SK-N-DZ (cell line): Measurements from ENCODE around the gene ARHGEF11.

Experiments
- DNase-seq: peaks from one replicate; pipeline ENCODE4 v3.0.0-alpha.2; 2015; ENCODE audit warnings: low spot score

Gene ARHGEF11

GRCh38 chr1:157047062-157047410 lies 1.5 kb upstream of the ARHGEF11 start:
- DNase-seq, result no peak

DNA sequence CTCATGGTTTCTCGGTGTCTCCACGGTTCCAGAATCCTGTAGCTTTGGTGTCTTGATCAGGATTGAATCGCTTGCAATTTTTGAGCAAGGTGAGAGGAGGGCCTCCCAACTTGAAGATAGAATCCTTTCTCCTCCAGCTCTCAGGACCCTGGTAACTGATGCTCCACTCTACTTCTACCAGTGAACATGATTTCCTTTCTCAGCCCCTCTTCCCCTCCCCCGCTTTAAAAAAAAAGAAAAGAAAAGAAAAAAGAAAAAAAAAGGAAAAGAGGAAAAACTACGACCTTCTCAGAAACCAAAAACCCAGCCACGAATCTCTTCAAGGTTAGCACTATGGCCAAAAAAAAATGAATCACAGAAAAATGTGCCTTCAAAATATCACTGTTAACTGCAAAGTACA lies 1.2 kb downstream of the ARHGEF11 start:
- no peak for DNase-seq

DNA sequence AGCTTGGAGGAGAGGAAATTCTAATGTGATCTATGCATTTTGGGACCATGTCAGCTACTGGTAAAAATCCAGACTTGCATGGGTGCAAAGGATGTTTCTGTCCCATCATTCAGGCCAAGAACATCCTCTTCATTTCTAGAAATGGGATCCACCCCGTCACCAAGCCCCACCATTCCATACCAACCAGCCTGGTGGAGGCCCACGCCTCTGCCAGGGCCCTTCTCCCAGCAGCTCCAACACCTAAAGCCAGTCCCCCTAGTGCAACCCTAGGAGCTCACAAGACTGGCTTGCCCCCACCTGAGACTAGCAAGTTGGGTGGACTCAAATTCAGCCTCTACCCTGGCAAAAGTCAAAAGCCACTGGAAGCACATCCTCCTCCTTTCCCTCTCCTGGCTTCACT lies 1.9 kb downstream of the ARHGEF11 start:
- no peak for DNase-seq

GRCh38 chr1:157042846-157043245 lies 2.7 kb downstream of the ARHGEF11 start:
- no peak for DNase-seq

- no peak for DNase-seq
Observed at GRCh38 chr1:157040802-157041201, 4.7 kb downstream of the ARHGEF11 start.

- DNase-seq, result no peak
Observed at GRCh38 chr1:157035121-157035520, 10.4 kb downstream of the ARHGEF11 start.

GRCh38 chr1:157034137-157034800 lies 11.3 kb downstream of the ARHGEF11 start:
- DNase-seq, result no peak

DNA sequence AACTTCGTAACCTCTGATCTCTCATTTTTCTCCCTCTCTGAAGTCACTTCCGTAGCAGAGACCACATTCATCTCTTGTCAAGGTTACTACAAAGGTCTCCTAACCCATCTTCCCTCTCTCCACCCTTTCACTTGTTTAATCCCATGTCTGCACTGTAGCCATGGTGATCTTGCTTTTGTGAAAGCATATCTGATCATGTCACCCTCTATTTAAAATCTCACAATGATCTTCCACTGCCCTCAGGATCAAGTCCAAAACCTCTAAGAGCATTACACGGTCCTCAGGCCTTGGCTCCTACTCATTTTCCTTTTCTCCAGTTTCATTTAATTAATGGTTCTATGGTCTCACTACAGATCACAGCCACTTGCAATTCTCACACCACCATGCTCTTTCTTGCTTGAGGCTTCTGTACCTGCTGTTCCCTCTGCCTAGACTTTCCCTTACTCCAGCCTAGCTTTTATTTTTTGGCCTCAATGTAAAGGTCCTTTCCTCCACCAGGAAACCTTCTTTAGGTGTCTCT lies 12.1 kb downstream of the ARHGEF11 start:
- DNase-seq, result peak; percentile 93

DNA sequence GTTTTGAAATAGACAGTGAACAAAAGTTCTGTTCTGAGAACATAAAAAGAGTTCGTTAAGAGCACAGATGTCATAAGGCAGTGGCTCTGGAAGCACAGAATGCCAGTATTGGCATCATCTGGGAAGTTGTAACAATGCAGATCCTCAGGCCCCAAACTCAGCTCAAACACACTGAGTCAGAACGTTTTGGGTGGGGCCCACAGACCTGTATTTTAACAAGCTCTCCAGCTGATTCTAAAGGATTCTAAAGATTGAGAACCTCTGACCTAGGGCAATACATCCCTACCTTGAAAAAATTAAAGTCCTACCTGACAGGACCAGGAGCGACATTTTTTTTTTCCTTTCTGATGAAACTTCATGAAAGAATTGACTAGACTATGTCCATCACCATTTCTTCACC lies 13.2 kb downstream of the ARHGEF11 start:
- DNase-seq, result no peak

GRCh38 chr1:157030728-157031127 lies 14.8 kb downstream of the ARHGEF11 start:
- no peak for DNase-seq

- DNase-seq, result no peak
Observed at GRCh38 chr1:157028674-157029073, 16.9 kb downstream of the ARHGEF11 start.

GRCh38 chr1:157025856-157026255 lies 19.7 kb downstream of the ARHGEF11 start:
- no peak for DNase-seq

GRCh38 chr1:157025385-157025784 lies 20.2 kb downstream of the ARHGEF11 start:
- DNase-seq, result peak; percentile 31

GRCh38 chr1:157021688-157022087 lies 23.9 kb downstream of the ARHGEF11 start:
- no peak for DNase-seq

GRCh38 chr1:157019457-157019856 lies 26.1 kb downstream of the ARHGEF11 start:
- DNase-seq, result no peak

GRCh38 chr1:157011845-157012244 lies 33.7 kb downstream of the ARHGEF11 start:
- DNase-seq, result no peak

DNA sequence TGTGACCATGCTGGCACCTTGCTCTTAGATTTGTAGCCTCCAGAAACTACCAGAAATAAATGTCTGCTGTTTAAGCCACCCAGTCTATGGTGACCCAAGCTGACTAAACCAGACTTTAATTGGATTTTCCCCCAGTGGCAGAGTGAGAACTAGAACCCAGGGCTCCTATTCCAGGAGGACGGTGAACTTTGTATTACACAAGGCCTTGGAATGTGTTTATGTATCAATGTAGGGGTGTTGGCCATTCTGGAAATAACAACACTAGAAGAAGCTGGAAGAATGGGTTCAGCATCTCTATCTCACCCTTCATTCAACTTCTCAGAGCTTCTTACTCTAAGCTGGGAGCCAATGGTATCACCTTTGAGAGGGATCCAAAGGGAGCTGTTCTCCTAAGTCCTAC lies 37.0 kb downstream of the ARHGEF11 start:
- no peak for DNase-seq

GRCh38 chr1:157007306-157007705 lies 38.2 kb downstream of the ARHGEF11 start:
- DNase-seq, result no peak

DNA sequence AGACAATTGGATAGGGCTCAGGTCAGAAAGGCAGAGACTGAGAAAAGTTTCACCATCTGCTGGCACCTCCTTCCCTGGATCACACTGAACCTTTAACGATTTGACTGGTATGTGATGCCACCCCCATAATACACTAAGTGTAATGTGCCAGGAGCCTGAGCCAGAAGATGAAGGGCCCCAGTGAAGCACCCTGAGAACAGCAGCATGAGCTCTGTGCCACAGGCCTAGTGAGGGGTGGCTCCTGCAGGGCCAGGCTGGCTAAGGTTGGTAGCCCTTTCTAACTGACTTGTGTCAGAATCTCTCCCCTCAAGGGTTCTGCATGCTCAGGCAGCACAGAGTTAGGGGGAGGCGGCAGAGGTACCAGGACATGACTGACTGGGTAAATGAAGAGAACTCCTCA lies 38.9 kb downstream of the ARHGEF11 start:
- DNase-seq, result no peak

- DNase-seq, result no peak
Observed at GRCh38 chr1:157005965-157006364, 39.6 kb downstream of the ARHGEF11 start.

- DNase-seq, result no peak
Observed at GRCh38 chr1:157004806-157005205, 40.7 kb downstream of the ARHGEF11 start.

GRCh38 chr1:157004327-157004726 lies 41.2 kb downstream of the ARHGEF11 start:
- no peak for DNase-seq

- no peak for DNase-seq
Observed at GRCh38 chr1:157001304-157001703, 44.2 kb downstream of the ARHGEF11 start.

GRCh38 chr1:157000686-157001085 lies 44.9 kb downstream of the ARHGEF11 start:
- DNase-seq, result no peak
